ENCODE measurements around the gene CELF2. TPM values are rescaled to one million over a fixed set of nuclear protein-coding genes. Genes with fewer than 3 reads are reported as not detected.

Gene CELF2
- total RNA-seq, 1 experiment from 2014 or later, result not detected

GRCh38 chr10:11242443-11243387, 225.0 kb downstream of the CELF2 start:
- no peak for DNase-seq (ENCODE audit: low read depth in 1 of 2, low spot score in 2 of 2)
- Histone ChIP-seq H3K9me3 (replicated peaks) (no peaks in the 10 kb centered on the region), H3K27ac (no peak overlapping the region), H3K36me3 (no peaks in the 10 kb centered on the region), H3K4me3 (no peak overlapping the region), H3K4me1 (replicated peaks) (no peaks in the 10 kb centered on the region), H3K27me3 (replicated peaks) (no peaks in the 10 kb centered on the region; the same call in 1 of the 2 replicates)

GRCh38 chr10:11243425-11244222, 226.0 kb downstream of the CELF2 start:
- no peaks in the 10 kb centered on the region for H3K4me1 ChIP-seq (replicated peaks)
- no peak for DNase-seq (ENCODE audit: low read depth in 1 of 2, low spot score in 2 of 2)
- H3K36me3 ChIP-seq, result no peaks in the 10 kb centered on the region
- H3K27me3 ChIP-seq (replicated peaks), result no peaks in the 10 kb centered on the region; the same call in 1 of the 2 replicates
- H3K4me3 ChIP-seq, result no peak overlapping the region
- no peak overlapping the region for H3K27ac ChIP-seq
- no peaks in the 10 kb centered on the region for H3K9me3 ChIP-seq (replicated peaks)

- Histone ChIP-seq H3K27ac (no peak overlapping the region), H3K36me3 (no peaks in the 10 kb centered on the region), H3K27me3 (replicated peaks) (no peaks in the 10 kb centered on the region), H3K4me3 (no peak overlapping the region), H3K4me1 (replicated peaks) (no peaks in the 10 kb centered on the region), H3K9me3 (replicated peaks) (no peaks in the 10 kb centered on the region)
- no peak for DNase-seq (ENCODE audit: low read depth in 1 of 2, low spot score in 2 of 2)
Observed at GRCh38 chr10:11245095-11245479, 227.4 kb downstream of the CELF2 start.

DNA sequence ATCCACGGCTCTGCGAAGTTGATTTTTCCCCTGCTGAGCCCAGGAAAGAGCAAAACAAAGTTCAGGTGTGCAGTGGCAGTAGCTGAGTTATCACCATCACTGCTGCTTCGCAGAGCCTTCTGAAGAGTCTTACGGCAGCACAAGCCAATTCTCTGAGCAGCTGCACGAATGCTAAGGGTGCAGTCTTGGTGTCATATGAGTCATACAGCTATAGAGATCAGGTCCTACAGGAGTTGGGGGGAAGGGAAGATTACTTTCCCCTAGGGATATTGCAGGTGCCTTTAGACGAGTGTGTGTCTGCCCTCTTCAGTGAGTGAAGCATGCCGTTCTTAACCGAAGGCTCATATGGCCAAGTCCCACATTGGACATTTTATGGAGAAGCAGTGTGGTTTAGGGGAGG, 227.8 kb downstream of the CELF2 start:
- Histone ChIP-seq H3K4me1 (replicated peaks) (no peaks in the 10 kb centered on the region), H3K27ac (no peak overlapping the region), H3K27me3 (replicated peaks) (no peaks in the 10 kb centered on the region), H3K9me3 (replicated peaks) (no peaks in the 10 kb centered on the region), H3K4me3 (no peak overlapping the region), H3K36me3 (no peaks in the 10 kb centered on the region)
- no peak for DNase-seq (ENCODE audit: low read depth in 1 of 2, low spot score in 2 of 2)

DNA sequence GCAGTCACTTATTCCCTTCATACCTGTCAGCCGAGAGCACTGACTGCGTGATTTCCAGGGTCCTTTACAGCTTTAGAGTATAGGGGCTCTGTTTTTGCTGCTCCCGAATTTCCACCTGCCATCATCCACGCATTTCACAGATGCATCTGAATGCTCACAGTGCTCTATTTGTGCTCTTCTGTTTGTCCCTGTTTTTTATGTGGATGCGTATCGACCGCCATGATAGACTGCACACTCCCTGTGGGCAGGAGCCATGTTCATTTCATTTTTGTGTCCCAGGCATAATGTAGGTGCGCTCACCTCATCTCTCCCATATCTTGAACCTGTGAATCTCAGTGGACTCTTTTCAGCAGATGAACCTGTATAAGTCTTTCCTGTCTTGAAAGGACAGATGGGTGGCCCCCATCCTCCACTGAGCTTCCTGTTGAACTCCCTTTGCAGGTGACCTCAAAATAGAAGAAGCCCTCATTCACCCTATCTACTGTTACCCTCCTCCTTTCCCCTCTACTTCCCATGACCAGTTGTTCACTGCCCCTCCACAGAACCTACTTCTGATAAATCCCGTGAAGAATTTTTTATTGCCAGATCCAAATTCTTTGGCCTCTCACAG, 228.4 kb downstream of the CELF2 start:
- H3K9me3 ChIP-seq (replicated peaks), result no peaks in the 10 kb centered on the region
- no peaks in the 10 kb centered on the region for H3K4me1 ChIP-seq (replicated peaks)
- H3K27me3 ChIP-seq (replicated peaks), result no peaks in the 10 kb centered on the region
- no peak for DNase-seq (ENCODE audit: low read depth in 1 of 2, low spot score in 2 of 2)
- H3K4me3 ChIP-seq, result no peak overlapping the region
- no peak overlapping the region for H3K27ac ChIP-seq
- no peaks in the 10 kb centered on the region for H3K36me3 ChIP-seq

DNA sequence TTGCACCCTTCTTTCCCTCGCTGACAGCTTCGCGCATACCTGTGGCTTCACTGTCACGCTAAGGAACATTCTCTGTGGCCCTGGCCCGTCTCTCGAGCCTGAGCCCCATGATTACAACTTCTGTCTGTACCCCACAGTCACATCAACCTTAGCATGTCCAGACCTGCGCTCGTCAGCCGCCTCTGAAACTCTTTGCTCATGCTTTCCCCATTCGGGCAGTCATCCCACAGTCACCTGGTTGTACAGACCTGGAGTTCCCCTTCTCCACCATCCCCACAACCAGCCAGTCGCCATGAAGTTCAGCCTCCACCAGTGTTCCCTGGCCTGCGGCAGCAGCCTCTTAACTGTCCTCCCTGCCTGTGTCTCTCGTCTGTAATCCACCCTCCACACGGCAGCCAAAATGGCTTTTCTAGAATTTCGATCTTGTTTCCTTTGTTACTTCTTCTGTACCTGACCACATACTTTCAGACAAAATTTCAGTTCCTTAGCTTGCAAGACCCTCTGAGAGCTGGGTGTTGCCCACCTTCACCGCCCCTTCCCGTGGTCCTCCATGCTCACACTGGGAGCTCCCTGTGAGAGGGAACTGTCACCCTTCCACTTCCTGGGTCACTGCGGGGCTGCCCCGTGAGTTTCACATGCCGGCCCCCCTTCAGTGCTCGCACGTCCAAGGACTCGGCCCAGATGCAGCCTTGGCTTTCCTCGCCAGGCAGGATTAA, 229.2 kb downstream of the CELF2 start:
- Histone ChIP-seq H3K27ac (no peak overlapping the region), H3K9me3 (replicated peaks) (no peaks in the 10 kb centered on the region), H3K36me3 (no peaks in the 10 kb centered on the region), H3K27me3 (replicated peaks) (peaks cover 6% of the 10 kb centered on the region; the same call in 1 of the 2 replicates), H3K4me3 (no peak overlapping the region), H3K4me1 (replicated peaks) (no peaks in the 10 kb centered on the region)
- DNase-seq (ENCODE audit: low read depth in 1 of 2, low spot score in 2 of 2), result no peak

DNA sequence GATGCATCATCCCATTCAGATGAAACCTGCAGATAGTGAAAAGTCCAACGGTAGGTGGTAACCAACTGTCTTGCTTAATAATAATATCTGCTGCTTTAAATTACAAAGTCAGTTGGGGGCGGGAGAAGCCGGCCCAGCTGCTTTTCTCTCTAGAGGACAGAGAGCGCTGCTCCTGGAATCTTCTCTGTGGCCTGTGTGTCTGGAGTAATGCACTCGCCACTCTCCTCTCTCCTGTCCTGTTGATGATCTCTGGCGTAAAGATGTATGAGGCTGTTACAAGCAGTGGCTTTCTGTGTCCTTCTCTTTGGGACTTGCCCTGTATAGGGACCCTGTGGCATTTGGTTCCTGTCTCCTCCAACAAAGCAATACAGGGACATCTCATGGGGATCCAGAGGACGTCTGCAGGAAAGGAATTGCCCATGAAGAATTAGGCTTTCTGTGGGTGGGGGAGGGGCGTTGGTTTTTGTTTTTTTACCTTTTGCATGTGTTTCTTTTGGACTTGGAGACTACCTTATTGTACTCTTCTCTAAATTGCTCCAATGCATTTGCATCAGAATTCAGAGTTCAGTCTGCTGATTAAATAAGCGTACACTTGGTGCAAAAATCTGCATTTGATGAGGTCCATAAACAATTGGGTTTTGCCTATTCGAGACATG, 231.6 kb downstream of the CELF2 start:
- Histone ChIP-seq H3K27me3 (replicated peaks) (peaks cover 16% of the 10 kb centered on the region), H3K36me3 (no peaks in the 10 kb centered on the region), H3K9me3 (replicated peaks) (no peaks in the 10 kb centered on the region), H3K4me3 (no peak overlapping the region), H3K4me1 (replicated peaks) (no peaks in the 10 kb centered on the region), H3K27ac (no peak overlapping the region)
- no peak for DNase-seq (ENCODE audit: low read depth in 1 of 2, low spot score in 2 of 2)

DNA sequence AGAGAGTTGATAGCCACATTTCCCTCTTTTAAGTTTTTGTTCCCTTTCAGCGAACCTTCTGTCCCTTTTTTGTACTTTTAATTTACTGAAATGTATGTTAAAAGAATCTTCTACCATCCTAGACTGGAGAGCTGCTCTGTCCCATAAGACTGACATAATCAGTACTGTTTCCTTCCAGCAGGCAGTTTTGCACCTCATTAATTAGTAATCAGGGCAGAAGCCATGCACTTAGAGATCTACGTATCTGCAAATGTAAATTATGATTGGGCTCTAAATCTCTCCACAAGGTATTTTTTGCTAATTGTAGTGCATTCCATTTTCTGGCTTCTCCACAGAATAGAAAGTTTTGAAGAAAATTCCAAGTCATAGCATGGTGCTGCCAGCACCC, 232.1 kb downstream of the CELF2 start:
- no peak overlapping the region for H3K27ac ChIP-seq
- no peak overlapping the region for H3K4me3 ChIP-seq
- H3K4me1 ChIP-seq (replicated peaks), result no peaks in the 10 kb centered on the region
- peaks cover 16% of the 10 kb centered on the region for H3K27me3 ChIP-seq (replicated peaks)
- no peak for DNase-seq (ENCODE audit: low read depth in 1 of 2, low spot score in 2 of 2)
- no peaks in the 10 kb centered on the region for H3K36me3 ChIP-seq
- no peaks in the 10 kb centered on the region for H3K9me3 ChIP-seq (replicated peaks)

- Histone ChIP-seq H3K27ac (no peak overlapping the region), H3K36me3 (no peaks in the 10 kb centered on the region), H3K4me1 (replicated peaks) (no peaks in the 10 kb centered on the region), H3K27me3 (replicated peaks) (peaks cover 16% of the 10 kb centered on the region), H3K4me3 (no peak overlapping the region), H3K9me3 (replicated peaks) (no peaks in the 10 kb centered on the region)
- DNase-seq (ENCODE audit: low read depth in 1 of 2, low spot score in 2 of 2), result no peak
Observed at GRCh38 chr10:11250304-11250703, 232.6 kb downstream of the CELF2 start.

GRCh38 chr10:11252887-11253286, 235.2 kb downstream of the CELF2 start:
- DNase-seq (ENCODE audit: low read depth in 1 of 2, low spot score in 2 of 2), result no peak
- no peaks in the 10 kb centered on the region for H3K4me1 ChIP-seq (replicated peaks)
- H3K4me3 ChIP-seq, result no peak overlapping the region
- no peak overlapping the region for H3K27ac ChIP-seq
- H3K36me3 ChIP-seq, result no peaks in the 10 kb centered on the region
- peaks cover 16% of the 10 kb centered on the region for H3K27me3 ChIP-seq (replicated peaks)
- no peaks in the 10 kb centered on the region for H3K9me3 ChIP-seq (replicated peaks)

GRCh38 chr10:11253385-11254002, 235.8 kb downstream of the CELF2 start:
- DNase-seq (ENCODE audit: low read depth in 1 of 2, low spot score in 2 of 2), result no peak
- Histone ChIP-seq H3K27me3 (replicated peaks) (peaks cover 16% of the 10 kb centered on the region), H3K27ac (no peak overlapping the region), H3K9me3 (replicated peaks) (no peaks in the 10 kb centered on the region), H3K4me3 (no peak overlapping the region), H3K36me3 (no peaks in the 10 kb centered on the region), H3K4me1 (replicated peaks) (no peaks in the 10 kb centered on the region)

DNA sequence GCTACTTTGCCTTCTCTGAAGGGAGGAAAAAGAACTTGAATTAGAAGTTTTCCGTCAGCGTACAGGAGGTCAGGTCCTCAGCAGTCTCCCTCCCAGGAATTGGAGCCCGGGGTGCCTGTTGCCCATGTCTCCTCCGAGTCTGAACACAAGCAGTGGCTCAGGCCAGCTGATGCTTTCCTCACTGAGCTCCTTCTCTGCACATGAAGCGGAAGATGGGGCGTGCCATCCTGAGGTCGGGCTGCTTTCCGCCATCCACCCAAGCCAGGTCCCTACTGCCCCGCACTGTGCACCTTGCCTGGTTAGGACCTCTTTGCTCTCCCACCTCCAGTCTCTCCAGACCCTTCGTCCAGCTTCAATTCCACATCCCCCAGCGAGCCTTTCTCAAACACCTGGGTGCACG, 237.5 kb downstream of the CELF2 start:
- H3K27me3 ChIP-seq (replicated peaks), result peaks cover 16% of the 10 kb centered on the region
- no peak for DNase-seq (ENCODE audit: low read depth in 1 of 2, low spot score in 2 of 2)
- no peaks in the 10 kb centered on the region for H3K4me1 ChIP-seq (replicated peaks)
- no peaks in the 10 kb centered on the region for H3K9me3 ChIP-seq (replicated peaks)
- no peaks in the 10 kb centered on the region for H3K36me3 ChIP-seq
- no peak overlapping the region for H3K4me3 ChIP-seq
- no peak overlapping the region for H3K27ac ChIP-seq
